GM18951 (cell line): ENCODE measurements around the gene GTPBP10.
A peak's percentile ranks its signal among the peaks of the same experiment; 100 is the strongest.

Source experiments
- POLR2A ChIP-seq: IDR thresholded peaks from 4 replicates; pipeline ENCODE4 v1.6.1; 2011; ENCODE audit warnings: mild to moderate bottlenecking; ENCODE audit not compliant: insufficient read length, insufficient read depth; ENCODE audit errors: extremely low read depth
- in situ Hi-C: fragments of 300-500 bp; cut with MboI; formaldehyde crosslinking; loops from one replicate; pipeline ENCODE4 v1.12.0; 2022; ENCODE audit warnings: low sequenced_read_pairs, mixed read lengths, inconsistent platforms; ENCODE audit not compliant: unreplicated experiment

Gene GTPBP10

DNA sequence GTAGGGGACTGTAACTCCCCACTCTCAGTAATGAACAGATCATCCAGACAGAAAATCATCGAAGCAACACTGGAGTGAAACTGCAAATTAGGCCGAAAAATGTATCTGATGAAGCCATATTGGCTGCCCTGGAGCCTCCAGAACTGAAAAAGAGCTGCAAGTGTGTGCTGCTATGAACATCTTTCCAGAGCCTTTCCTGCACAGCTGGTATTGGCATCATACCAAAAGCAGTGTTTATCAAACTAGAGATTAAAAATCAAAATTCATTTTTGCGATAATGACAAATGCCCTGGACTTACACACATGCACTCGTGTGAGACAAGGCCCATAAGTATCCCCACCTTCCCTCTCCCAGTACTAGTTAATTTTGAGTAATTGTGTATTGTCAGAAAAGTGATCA is 49.9 kb downstream of the GTPBP10 start:
- in situ Hi-C loops = no loop called here
- TF ChIP-seq POLR2A = no peak

DNA sequence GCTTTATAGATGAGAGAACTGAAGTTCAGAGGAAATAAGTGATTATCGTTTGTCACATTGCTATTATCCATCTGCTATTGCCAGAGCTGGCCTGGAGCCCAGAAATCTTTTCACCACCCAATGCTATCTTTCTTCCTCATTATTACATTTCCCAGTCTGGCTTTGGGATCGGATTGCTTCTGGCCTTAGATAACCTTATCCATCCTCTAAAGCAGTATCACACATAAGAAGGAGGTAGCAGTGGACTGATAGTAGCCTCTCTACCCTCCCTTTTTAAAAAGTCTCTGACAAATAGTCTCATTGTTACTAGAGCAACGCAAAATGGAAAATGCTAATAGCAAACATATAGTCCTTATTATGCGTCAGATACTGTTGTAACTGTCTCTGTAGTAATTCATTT is 55.5 kb downstream of the GTPBP10 start:
- TF ChIP-seq POLR2A = no peak
- in situ Hi-C loops = loop anchor here (25.0 kb wide), 2 partner anchors 140 to 240 kb away; partner anchors contain the start of gene STEAP1

- in situ Hi-C loops = loop anchor here (25.0 kb wide), 2 partner anchors 140 to 240 kb away; partner anchors contain the start of gene STEAP1
- TF ChIP-seq POLR2A = no peak
These were observed 56.3 kb downstream of the GTPBP10 start for GRCh38 chr7:90402785-90403173.

GRCh38 chr7:90403174-90404113 is 56.9 kb downstream of the GTPBP10 start, which contains the start of gene CLDN12:
TSS of gene CLDN12 (plus strand) at chr7:90403461. CDS start at chr7:90412677, 9,216 bp downstream.
- in situ Hi-C loops = loop anchor here (25.0 kb wide), 2 partner anchors 141 to 241 kb away; partner anchors contain the start of gene STEAP1
- peak; percentile 62 for TF ChIP-seq POLR2A

DNA sequence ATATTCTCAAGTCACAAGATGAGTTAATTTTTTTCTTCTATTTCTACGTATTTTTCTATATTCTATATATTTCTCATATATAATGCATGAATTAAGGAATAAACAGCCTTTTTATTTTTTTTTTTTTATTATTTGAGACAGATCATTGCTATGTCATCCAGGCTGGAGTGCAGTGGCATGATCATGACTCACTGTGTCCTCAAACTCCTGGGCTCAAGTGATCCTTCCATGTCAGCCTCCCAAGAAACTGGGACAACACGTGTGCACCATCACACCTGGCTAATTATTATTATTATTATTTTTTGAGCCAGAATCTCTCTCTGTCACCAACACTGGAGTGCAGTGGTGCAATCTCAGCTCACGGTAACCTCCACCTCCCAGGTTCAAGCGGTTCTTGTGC is 58.3 kb downstream of the GTPBP10 start:
- in situ Hi-C loops = loop anchor here (25.0 kb wide), 2 partner anchors 142 to 242 kb away; partner anchors contain the start of gene STEAP1
- no peak for TF ChIP-seq POLR2A

DNA sequence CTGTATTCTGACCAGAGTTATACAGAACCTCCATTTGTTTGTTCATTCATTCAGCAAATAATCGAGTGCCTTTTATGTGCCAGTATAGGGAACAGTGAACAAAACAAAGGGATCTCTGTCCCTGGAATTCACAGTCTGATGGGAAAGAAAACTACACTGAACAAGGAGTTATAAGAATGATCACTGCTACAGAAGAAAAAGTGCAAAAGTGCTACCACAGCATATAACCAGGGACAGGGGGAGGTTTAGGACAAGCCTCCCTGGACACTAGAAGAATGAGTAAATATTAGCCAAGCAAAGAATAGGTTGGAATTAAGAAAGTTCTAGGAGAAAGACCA is 60.9 kb downstream of the GTPBP10 start:
- in situ Hi-C loops = loop anchor here (25.0 kb wide), 2 partner anchors 145 to 245 kb away; partner anchors contain the start of gene STEAP1
- no peak for TF ChIP-seq POLR2A

DNA sequence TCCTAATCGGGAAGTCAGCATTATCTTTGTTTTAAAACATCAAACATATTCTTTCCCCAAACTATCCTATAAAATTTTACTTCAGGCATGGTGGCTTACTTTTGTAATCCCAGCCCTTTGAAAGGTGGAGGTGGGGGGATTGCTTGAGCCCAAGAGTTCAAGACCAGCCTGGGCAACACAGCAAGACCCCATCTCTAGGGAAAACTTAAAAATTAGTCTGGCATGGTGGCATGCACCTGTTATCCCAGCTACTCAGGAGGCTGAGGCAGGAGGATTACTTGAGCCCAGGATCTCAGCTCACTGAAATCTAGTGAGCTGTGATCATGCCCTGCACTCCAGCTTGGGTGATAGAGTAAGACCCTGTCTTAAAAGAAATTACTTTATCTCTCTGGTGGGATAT is 61.6 kb downstream of the GTPBP10 start:
- in situ Hi-C loops = loop anchor here (25.0 kb wide), 2 partner anchors 146 to 246 kb away; partner anchors contain the start of gene STEAP1
- TF ChIP-seq POLR2A = no peak

- in situ Hi-C loops = loop anchor here (25.0 kb wide), 2 partner anchors 147 to 247 kb away; partner anchors contain the start of gene STEAP1
- no peak for TF ChIP-seq POLR2A
These were observed 63.2 kb downstream of the GTPBP10 start for GRCh38 chr7:90409667-90410066.

DNA sequence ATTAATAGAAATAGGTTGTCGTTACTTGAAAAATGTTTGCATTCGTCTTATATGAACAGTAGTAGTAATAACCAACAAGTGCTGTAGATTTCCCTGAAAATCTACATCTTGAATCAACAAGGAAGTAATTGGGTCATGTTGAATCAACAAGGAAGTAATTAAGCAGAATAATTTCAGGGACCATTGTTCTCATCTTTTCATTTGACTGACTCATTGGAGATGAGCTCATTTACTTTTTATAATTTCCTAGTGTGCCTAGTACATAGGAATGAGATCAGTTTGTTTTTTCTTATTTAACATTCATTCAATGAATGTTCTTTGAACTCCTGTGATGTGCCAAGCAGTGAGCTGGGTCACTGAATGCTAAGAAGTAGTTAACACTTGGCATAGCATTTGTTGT is 65.0 kb downstream of the GTPBP10 start:
- no peak for TF ChIP-seq POLR2A
- in situ Hi-C loops = loop anchor here (25.0 kb wide), 2 partner anchors 149 to 249 kb away; partner anchors contain the start of gene STEAP1

GRCh38 chr7:90412458-90413184 is 66.1 kb downstream of the GTPBP10 start:
- in situ Hi-C loops = loop anchor here (25.0 kb wide), 2 partner anchors 150 to 250 kb away; partner anchors contain the start of gene STEAP1
- no peak for TF ChIP-seq POLR2A

DNA sequence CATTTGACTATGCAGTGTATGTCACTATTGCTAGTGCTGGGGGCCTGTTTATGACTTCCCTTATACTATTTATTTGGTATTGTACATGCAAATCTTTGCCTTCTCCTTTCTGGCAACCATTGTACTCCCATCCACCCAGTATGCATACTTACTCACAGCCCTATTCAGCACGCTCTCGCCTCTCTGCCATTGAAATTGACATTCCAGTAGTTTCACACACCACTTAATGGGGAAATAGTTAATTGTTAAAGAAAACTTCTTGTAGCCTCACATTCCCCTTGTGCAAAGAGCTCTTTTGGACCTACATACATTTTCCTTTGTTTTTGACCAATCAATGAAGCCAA is 66.6 kb downstream of the GTPBP10 start:
- no peak for TF ChIP-seq POLR2A
- in situ Hi-C loops = loop anchor here (25.0 kb wide), 2 partner anchors 151 to 251 kb away; partner anchors contain the start of gene STEAP1

- no peak for TF ChIP-seq POLR2A
- in situ Hi-C loops = loop anchor here (25.0 kb wide), 2 partner anchors 159 to 259 kb away; partner anchors contain the start of gene STEAP1
These were observed 75.1 kb downstream of the GTPBP10 start for GRCh38 chr7:90421651-90422050.

GRCh38 chr7:90424720-90425119 is 78.2 kb downstream of the GTPBP10 start:
- TF ChIP-seq POLR2A = no peak
- in situ Hi-C loops = loop anchor here (25.0 kb wide), 2 partner anchors 162 to 262 kb away; partner anchors contain the start of gene STEAP1
